KMS-11 (cell line): ENCODE data around the gene ITGA2.

ENCODE experiments used
- H2AFZ ChIP-seq: fragments of 200-600 bp; sonication (generic); 2 replicates; pipeline ENCODE4 v1.6.1; 2016; ENCODE audit warnings: antibody characterized with exemption, mixed run types, low read depth
- H3K27ac ChIP-seq: fragments of 200-600 bp; sonication (generic); 2 replicates; pipeline ENCODE4 v1.6.1; 2016; ENCODE audit warnings: mild to moderate bottlenecking, mixed run types
- H3K27me3 ChIP-seq: fragments of 200-600 bp; sonication (generic); 2 replicates; pipeline ENCODE4 v1.6.1; 2017; ENCODE audit warnings: mild to moderate bottlenecking, low read depth, mixed run types, moderate library complexity; ENCODE audit not compliant: insufficient read depth
- H3K36me3 ChIP-seq: fragments of 200-600 bp; sonication (generic); 2 replicates; pipeline ENCODE4 v1.6.1; 2017; ENCODE audit warnings: mild to moderate bottlenecking, mixed run types; ENCODE audit not compliant: insufficient read depth
- H3K4me1 ChIP-seq: fragments of 200-600 bp; sonication (generic); 2 replicates; pipeline ENCODE4 v1.6.1; 2016; ENCODE audit warnings: mild to moderate bottlenecking, low read depth, mixed run types; ENCODE audit not compliant: poor library complexity, severe bottlenecking
- H3K4me2 ChIP-seq: fragments of 200-600 bp; sonication (generic); 2 replicates; pipeline ENCODE4 v1.7.0; 2016; ENCODE audit warnings: mild to moderate bottlenecking, mixed run types
- H3K4me3 ChIP-seq: fragments of 200-600 bp; sonication (generic); IDR thresholded peaks from 2 replicates; pipeline ENCODE4 v1.6.1; 2017; ENCODE audit warnings: low read depth, low read length, mixed read lengths; ENCODE audit not compliant: insufficient read depth
- H3K79me2 ChIP-seq: fragments of 200-600 bp; sonication (generic); 2 replicates; pipeline ENCODE4 v1.6.1; 2016; ENCODE audit warnings: low read depth, mixed run types; ENCODE audit not compliant: insufficient read depth
- H3K9ac ChIP-seq: fragments of 200-600 bp; sonication (generic); 2 replicates; pipeline ENCODE4 v1.6.1; 2016; ENCODE audit warnings: mild to moderate bottlenecking, mixed run types
- H4K20me1 ChIP-seq: fragments of 200-600 bp; sonication (generic); 2 replicates; pipeline ENCODE4 v1.6.1; 2016; ENCODE audit warnings: mild to moderate bottlenecking, mixed run types; ENCODE audit not compliant: insufficient read depth
- TF ChIP-seq, protein P1 (sequence below): fragments of 200-600 bp; sonication (generic); conservative IDR thresholded peaks from 2 replicates; pipeline ENCODE4 v1.6.1; 2017; ENCODE audit warnings: low read depth, mild to moderate bottlenecking, antibody characterized with exemption, low read length, moderate library complexity, mixed read lengths

Gene ITGA2

DNA sequence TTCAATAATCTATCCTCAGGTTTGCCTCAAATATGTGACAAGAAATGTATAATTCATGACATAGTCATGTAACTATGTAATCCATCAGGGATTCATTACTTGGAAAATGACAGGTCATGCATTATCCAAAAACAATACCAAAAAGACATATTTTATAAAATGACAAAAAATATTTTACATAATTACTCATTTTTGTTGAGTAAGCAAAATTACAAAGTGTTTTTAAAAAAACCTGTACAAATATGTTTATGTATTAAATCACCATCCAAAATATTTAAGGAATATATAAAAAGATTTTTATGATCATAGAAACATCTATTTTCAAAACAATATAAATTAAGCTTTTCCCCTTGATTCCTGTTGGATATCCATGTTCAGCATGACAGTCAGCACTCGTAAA lies 36.7 kb upstream of the ITGA2 start:
- TF ChIP-seq, protein P1, sequence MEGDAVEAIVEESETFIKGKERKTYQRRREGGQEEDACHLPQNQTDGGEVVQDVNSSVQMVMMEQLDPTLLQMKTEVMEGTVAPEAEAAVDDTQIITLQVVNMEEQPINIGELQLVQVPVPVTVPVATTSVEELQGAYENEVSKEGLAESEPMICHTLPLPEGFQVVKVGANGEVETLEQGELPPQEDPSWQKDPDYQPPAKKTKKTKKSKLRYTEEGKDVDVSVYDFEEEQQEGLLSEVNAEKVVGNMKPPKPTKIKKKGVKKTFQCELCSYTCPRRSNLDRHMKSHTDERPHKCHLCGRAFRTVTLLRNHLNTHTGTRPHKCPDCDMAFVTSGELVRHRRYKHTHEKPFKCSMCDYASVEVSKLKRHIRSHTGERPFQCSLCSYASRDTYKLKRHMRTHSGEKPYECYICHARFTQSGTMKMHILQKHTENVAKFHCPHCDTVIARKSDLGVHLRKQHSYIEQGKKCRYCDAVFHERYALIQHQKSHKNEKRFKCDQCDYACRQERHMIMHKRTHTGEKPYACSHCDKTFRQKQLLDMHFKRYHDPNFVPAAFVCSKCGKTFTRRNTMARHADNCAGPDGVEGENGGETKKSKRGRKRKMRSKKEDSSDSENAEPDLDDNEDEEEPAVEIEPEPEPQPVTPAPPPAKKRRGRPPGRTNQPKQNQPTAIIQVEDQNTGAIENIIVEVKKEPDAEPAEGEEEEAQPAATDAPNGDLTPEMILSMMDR: no peak
- H3K27ac ChIP-seq: no peak overlapping the region
- H3K27me3 ChIP-seq: no peaks in the 10 kb centered on the region
- no peak overlapping the region for H2AFZ ChIP-seq
- H4K20me1 ChIP-seq: no peaks in the 10 kb centered on the region
- no peak overlapping the region for H3K4me3 ChIP-seq
- H3K36me3 ChIP-seq: no peaks in the 10 kb centered on the region
- no peak overlapping the region for H3K9ac ChIP-seq
- no peaks in the 10 kb centered on the region for H3K79me2 ChIP-seq
- H3K4me2 ChIP-seq: no peak overlapping the region
- H3K4me1 ChIP-seq: no peaks in the 10 kb centered on the region

DNA sequence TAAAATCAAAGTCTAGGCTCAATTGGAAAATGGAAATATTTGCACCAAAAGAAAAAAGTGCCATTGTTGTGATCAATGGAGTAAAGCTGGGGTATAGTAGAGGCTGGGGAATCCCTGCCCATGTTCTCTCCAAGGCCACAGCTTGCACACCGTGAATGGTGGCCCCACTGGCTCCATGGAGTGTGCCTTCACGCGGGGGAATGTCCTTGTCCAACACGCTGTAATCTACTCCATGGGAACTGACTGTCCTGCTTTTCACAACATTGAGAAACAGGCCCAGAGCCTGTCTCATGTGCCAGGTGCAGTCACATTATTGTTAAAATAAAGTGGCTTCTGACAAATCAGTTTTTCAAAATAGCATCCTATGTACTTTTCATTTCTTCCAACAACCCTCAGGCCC lies 33.1 kb upstream of the ITGA2 start:
- no peak overlapping the region for H3K4me3 ChIP-seq
- no peaks in the 10 kb centered on the region for H4K20me1 ChIP-seq
- H3K36me3 ChIP-seq: no peaks in the 10 kb centered on the region
- no peak overlapping the region for H2AFZ ChIP-seq
- H3K9ac ChIP-seq: no peak overlapping the region
- H3K27me3 ChIP-seq: no peaks in the 10 kb centered on the region
- no peaks in the 10 kb centered on the region for H3K4me1 ChIP-seq
- no peak overlapping the region for H3K27ac ChIP-seq
- H3K4me2 ChIP-seq: no peak overlapping the region
- TF ChIP-seq, protein P1: no peak
- no peaks in the 10 kb centered on the region for H3K79me2 ChIP-seq

DNA sequence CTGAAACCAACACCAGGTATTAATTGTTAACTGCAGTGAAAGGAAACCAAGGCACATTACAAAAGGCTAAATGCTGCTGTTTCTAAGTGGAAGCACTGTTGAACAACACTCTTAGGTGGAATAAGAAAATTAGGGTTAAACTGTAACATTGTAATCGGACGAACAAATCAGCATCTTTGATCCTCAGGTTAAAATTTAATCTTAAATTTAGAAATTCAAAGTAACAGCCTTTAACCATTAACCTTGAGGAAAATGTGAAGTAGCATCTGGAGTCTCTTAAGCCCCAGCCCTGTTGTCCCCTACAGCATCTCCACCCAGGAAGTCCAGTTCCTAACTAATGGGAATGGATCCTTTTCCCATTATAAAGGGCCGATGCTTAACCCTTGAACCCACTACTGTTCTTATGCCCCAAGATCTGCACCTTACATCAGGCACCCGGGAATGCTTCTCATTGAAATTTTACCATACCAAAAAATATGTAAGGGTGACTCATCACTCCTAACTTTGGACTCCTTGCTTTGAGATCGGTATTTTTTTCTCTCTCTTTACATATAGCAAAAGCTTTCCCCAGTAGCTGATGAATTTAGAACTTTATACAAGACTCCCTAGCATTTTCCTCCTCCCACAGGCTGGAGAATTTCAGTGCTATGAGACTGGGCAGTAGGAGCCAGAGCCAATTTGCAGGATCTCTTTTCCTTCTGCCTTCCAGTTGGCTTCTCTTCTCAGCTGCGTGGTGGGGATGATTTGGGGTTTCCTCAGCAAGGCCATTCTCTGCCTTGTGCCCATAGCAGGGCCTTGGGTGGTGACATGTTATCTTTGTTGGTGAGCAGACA lies 32.0 kb upstream of the ITGA2 start:
- TF ChIP-seq, protein P1: no peak
- Histone ChIP-seq H3K36me3 (no peaks in the 10 kb centered on the region), H3K79me2 (no peaks in the 10 kb centered on the region), H3K27me3 (no peaks in the 10 kb centered on the region), H2AFZ (no peak overlapping the region), H3K27ac (no peak overlapping the region), H3K4me2 (no peak overlapping the region), H3K4me1 (no peaks in the 10 kb centered on the region), H3K9ac (no peak overlapping the region), H3K4me3 (no peak overlapping the region), H4K20me1 (no peaks in the 10 kb centered on the region)

DNA sequence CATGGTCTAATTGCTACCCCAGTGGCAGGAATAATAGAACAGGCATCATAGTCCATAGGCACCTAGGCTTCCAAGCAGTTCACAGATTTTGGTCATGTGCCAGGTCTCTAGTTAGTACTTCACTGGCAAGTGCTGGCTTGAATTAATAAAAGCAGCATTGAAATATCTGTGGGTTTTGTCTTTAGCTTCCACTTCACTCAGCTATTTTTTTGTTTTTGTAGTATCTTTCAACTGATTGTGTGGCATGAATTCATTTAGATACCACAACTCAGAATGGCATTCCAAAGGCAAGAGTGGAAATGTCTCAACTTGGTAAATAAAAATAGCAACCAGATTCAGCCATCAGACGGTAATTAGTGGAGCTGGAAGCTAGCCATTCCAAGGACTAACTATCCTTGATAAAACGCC lies 27.9 kb upstream of the ITGA2 start:
- Histone ChIP-seq H3K79me2 (no peaks in the 10 kb centered on the region), H4K20me1 (no peaks in the 10 kb centered on the region), H3K4me3 (no peak overlapping the region), H3K36me3 (no peaks in the 10 kb centered on the region), H3K4me2 (no peak overlapping the region), H3K27ac (no peak overlapping the region), H3K27me3 (no peaks in the 10 kb centered on the region), H2AFZ (no peak overlapping the region), H3K9ac (no peak overlapping the region), H3K4me1 (no peaks in the 10 kb centered on the region)
- TF ChIP-seq, protein P1: no peak
